Measurements from ENCODE around the gene SELENOH. TPM values are rescaled to one million over a fixed set of nuclear protein-coding genes. Genes with fewer than 3 reads are reported as not detected.

SELENOH gene
- total and polyA plus RNA-seq, 12 donors: 33.8 to 327 (median 198) TPM

GRCh38 chr11:57727185-57727584, 14.1 kb upstream of the SELENOH start:
- WGBS, 4 donors: 79 to 86% (median 83%) methylated on average over 2 of the region's 2 CpGs
- H3K27ac ChIP-seq: no peak overlapping the region
- DNase-seq: no peak

GRCh38 chr11:57728829-57729228, 12.5 kb upstream of the SELENOH start:
- Histone ChIP-seq H3K4me3 (no peak overlapping the region), H3K36me3 (replicated peaks in 1 of 2) (no peaks in the 10 kb centered on the region), H3K27ac (no peak overlapping the region), H3K27me3 (no peaks in the 10 kb centered on the region), H3K9me3 (replicated peaks in 1 of 3) (no peaks in the 10 kb centered on the region), H3K4me1 (replicated peaks in 1 of 2) (no peaks in the 10 kb centered on the region)
- TF ChIP-seq CTCF (IDR thresholded peaks at IDR 0.05): no peak
- no peak for TF ChIP-seq POLR2A (IDR thresholded peaks at IDR 0.05)
- 69 to 78% (median 76%) methylated on average over 7 of the region's 7 CpGs for WGBS, 4 donors
- intact Hi-C loops (cut with DNase I): no loop called here
- DNase-seq: no peak

More at GRCh38 chr11:57727185-57727584, 14.1 kb upstream of the SELENOH start:
- H3K9me3 ChIP-seq (replicated peaks in 1 of 3): no peaks in the 10 kb centered on the region
- intact Hi-C loops (cut with DNase I): no loop called here
- no peaks in the 10 kb centered on the region for H3K36me3 ChIP-seq (replicated peaks in 1 of 2)
- no peaks in the 10 kb centered on the region for H3K27me3 ChIP-seq
- peaks cover 0 to 6% of the 10 kb centered on the region in 2 donors for H3K4me1 ChIP-seq (replicated peaks in 1 of 2)
- no peak for TF ChIP-seq POLR2A (IDR thresholded peaks at IDR 0.05)
- no peak for TF ChIP-seq CTCF (IDR thresholded peaks at IDR 0.05)
- H3K4me3 ChIP-seq: no peak overlapping the region

- Histone ChIP-seq H3K4me3 (no peak overlapping the region), H3K36me3 (replicated peaks in 1 of 2) (no peaks in the 10 kb centered on the region), H3K27ac (no peak overlapping the region), H3K27me3 (no peaks in the 10 kb centered on the region), H3K4me1 (replicated peaks in 1 of 2) (no peaks in the 10 kb centered on the region), H3K9me3 (replicated peaks in 1 of 3) (no peaks in the 10 kb centered on the region)
- no peak for TF ChIP-seq CTCF (IDR thresholded peaks at IDR 0.05)
- TF ChIP-seq POLR2A (IDR thresholded peaks at IDR 0.05): no peak
- WGBS, 4 donors: 93 to 97% (median 94%) methylated on average over 7 of the region's 7 CpGs
- no peak for DNase-seq
- intact Hi-C loops (cut with DNase I): no loop called here
Measured at GRCh38 chr11:57729479-57729878, 11.8 kb upstream of the SELENOH start.

GRCh38 chr11:57732661-57733060, 8.6 kb upstream of the SELENOH start:
- no peaks in the 10 kb centered on the region for H3K4me1 ChIP-seq (replicated peaks in 1 of 2)
- no peak for TF ChIP-seq POLR2A (IDR thresholded peaks at IDR 0.05)
- TF ChIP-seq CTCF (IDR thresholded peaks at IDR 0.05): no peak
- H3K4me3 ChIP-seq: no peak overlapping the region
- WGBS, 4 donors: 96 to 100% (median 99%) methylated on average over 1 of the region's 1 CpG
- H3K36me3 ChIP-seq (replicated peaks in 1 of 2): peaks cover 0 to 2% of the 10 kb centered on the region in 2 donors
- H3K27ac ChIP-seq: no peak overlapping the region
- H3K9me3 ChIP-seq (replicated peaks in 1 of 3): no peaks in the 10 kb centered on the region
- DNase-seq: no peak
- intact Hi-C loops (cut with DNase I): no loop called here
- H3K27me3 ChIP-seq: no peaks in the 10 kb centered on the region
